GM18519 (cell line): Measurements from ENCODE around the gene ENDOG.
"Not testable (repeated sequence)": the region's sequence is repeated elsewhere in the genome, so short reads cannot be mapped to it uniquely, and the experiment has no call there.

Experiments used
- ATAC-seq: cut with Tn5 transposase; IDR thresholded peaks from one replicate; pipeline ENCODE4 v1.9.1; 2021; ENCODE audit warnings: mild to moderate bottlenecking, moderate library complexity; ENCODE audit not compliant: unreplicated experiment, low FRiP score

Gene ENDOG

GRCh38 chr9:128818099-128818838 lies at the start of gene ENDOG:
ENDOG (plus strand) TSS chr9:128818500; CDS start chr9:128818685, 185 bp downstream.
- ATAC-seq = peak; percentile 71

DNA sequence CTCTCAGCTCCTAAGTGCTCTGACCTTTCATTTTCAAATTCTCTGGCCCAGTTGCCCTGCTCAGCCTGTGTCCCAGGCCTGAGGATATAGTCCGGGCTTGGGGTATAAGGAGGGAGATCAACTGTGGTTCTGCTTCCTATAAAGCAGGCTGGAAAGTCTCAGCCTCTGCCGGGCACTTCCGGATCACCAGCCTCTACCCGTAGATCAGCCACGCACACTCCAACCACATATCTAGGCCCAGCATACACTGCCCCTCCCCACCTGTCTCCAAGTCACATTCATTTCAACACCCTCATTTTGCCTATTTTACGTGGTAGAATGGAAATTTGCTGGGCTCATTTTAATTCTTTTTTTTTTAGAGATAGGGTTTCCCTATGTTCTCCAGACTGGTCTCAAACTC lies 49.7 kb upstream of the ENDOG start:
- ATAC-seq = no peak

- ATAC-seq = no peak
These were observed 47.8 kb upstream of the ENDOG start for GRCh38 chr9:128770286-128771030.

GRCh38 chr9:128771094-128771721 lies 47.1 kb upstream of the ENDOG start:
- ATAC-seq = peak; percentile 13

- ATAC-seq = peak; percentile 62
These were observed 46.4 kb upstream of the ENDOG start, which contains the start of gene ZER1 for GRCh38 chr9:128771745-128772519. ZER1 (minus strand) TSS chr9:128771927; CDS start chr9:128755565, 16,362 bp downstream.

DNA sequence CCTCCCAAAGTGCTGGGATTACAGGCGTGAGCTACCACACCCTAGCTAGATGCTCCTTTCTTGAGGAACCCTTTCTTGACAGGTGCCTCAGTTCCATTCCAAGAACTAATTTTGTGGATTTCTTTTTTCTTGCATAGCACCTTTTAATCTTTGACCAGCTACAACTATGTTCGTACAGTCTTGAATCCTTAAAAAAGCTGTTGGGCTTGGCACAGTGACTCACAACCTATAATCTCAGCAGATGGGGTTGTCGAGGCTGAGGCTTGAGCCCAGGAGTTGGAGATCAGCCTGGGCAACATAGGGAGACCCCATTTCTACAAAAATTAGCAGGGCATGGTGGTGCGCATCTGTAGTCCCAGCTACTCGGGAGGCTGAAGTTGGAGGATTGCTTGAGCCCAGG lies 45.3 kb upstream of the ENDOG start:
- no peak for ATAC-seq

DNA sequence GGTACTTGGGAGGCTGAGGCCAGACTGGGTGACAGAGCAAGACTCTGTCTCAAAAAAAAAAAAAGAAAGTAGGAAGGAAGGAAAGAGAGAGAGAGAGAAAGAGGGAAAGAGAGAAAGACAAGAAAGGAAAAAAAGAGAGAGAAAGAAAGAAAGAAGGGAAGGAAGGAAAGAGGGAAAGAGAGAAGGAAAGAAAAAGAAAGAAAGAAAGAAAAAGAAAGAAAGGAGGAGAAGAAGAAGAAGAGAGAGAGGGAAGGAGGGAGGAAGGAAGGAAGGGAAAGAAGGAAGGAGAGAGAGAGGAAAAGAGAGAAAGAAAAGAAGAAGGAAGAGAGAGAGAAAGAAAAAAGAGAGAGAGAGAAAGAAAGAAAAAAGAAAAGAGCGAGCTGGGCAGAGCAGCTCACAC lies 43.5 kb upstream of the ENDOG start:
- ATAC-seq = no peak

DNA sequence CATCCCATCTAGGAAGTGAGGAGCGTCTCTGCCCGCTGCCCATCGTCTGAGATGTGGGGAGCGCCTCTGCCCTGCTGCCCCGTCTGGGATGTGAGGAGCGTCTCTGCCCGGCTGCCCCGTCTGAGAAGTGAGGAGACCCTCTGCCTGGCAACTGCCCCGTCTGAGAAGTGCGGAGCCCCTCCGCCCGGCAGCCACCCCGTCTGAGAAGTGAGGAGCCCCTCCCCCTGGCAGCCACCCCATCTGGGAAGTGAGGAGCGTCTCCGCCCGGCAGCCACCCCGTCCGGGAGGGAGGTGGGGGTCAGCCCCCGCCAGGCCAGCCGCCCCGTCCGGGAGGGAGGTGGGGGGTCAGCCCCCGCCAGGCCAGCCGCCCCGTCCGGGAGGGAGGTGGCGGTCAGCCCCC lies 38.2 kb upstream of the ENDOG start:
- ATAC-seq = not testable (repeated sequence)

DNA sequence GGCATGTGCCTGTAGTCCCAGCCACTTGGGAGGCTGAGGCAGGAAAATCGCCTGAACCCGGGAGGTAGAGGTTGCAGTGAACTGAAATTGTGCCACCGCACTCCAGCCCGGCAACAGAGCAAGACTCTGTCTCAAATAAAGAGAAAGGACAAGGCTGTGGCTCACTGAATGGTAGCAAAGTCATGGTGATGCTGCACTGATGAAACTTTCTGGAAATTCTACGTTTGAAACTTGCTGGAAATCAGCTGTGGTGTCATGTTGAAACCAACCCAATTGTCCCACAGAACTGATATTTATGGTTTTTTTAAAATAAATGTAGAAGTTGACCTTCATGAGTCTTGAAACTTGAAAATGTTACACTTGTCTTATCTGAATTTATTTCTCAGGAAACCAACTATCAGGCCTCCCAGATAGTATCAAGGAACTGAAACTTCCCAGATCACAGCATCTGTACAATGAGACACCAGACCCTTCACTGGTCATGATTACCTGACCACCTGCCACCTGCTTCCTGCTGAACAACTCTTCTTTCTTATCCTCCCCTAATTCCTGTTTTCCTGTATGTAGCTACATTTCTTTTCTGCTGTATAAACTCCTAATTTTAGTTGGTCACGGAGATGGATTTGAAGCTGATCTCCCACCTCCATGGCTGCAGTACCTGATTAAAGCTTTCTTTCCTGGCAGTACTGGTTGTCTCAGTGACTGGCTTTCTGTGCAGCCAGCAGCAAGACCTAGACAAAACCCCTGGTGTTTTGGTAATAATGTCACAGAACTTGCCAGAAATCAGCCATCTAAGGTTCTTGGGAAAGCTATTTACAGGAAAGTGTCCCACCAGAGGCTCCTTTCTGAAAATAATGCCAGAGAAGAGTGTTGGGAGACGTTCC lies 36.9 kb upstream of the ENDOG start:
- no peak for ATAC-seq

- no peak for ATAC-seq
These were observed 35.6 kb upstream of the ENDOG start for GRCh38 chr9:128782669-128783068.

DNA sequence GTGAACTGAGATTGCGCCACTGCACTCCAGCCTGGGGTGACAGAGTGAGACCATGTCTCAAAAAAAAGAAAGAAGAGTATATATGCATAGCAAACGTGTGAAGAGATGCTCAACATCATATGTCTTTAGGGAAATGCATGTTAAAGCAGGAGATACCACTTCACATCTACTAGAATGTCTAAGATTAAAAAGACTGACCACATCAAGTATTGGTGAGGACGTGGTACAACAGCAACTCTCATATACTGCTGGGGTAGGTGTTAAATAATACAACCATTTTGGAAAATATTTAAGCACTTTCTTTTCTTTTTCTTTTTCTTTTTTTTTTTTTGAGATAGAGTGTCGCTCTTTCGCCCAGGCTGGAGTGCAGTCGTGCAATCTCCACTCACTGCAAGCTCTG lies 32.9 kb upstream of the ENDOG start:
- no peak for ATAC-seq

DNA sequence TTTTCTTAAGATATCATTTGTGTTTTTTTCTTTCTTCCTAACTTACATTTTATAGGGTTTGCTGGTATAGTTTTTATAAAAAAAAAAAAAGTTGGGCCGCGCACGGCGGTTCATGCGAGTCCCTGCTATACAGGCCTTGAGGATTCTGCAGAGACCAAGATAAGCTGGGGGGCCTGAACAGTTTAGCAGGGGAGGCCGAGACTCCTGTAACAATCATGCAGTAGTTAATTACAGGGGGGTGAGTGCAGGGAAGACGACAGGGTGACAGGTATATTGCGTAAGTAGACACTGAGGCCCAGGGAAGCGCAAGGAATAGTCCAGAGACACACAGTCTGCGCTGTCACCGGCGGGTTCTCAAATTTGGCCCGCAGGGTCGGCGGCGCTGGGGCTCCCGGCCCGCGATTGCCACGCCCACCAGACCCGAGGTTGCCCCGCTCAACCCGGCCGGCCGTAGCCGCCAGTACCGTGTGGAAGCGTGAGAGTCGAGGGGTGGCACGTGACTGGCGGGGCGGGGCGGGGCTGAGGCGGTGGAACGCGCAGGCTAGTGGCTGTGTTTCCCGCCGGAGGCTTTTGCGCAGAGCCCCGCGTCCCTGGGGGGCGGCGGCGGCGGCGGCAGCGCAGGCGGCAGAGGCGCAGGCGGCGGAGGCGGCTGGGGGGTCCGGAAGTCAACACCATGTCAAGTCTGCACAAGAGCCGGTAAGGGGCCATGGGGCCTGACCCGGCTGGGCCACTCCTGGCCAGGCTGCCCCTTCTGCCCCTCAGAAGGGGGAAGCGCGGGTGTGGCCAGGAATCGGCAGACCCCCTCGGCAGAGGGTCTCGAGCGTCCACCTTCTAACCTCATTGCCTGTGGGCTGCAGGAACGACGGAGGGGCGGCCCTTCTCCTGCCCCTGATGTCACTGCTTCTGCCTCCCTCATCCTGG lies 31.4 kb upstream of the ENDOG start, which contains the start of gene TBC1D13:
TBC1D13 (plus strand) TSS at position 573 of the 921 bp plus-strand sequence; CDS start at position 674, 101 bp downstream.
- ATAC-seq = peak; percentile 59

DNA sequence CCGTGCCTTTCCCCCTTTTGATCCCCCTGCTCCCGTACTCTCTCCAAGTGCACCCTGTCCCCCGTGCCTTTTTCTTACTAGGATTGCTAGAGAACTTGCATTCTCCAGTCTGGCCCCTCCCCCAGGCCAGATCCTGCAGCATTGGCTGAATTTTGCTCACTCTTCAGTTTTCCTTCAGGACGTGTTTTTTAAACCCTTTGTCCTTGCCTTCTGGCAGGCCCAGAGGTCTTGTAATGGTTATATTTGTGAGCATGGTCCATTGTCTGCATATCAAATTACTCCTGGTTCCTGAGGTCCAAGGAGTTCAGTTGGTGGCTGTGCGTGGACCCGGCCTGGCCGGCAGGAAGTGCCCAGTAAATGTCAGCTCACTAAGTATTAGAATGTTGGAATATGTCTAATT lies 30.6 kb upstream of the ENDOG start:
- ATAC-seq = no peak

DNA sequence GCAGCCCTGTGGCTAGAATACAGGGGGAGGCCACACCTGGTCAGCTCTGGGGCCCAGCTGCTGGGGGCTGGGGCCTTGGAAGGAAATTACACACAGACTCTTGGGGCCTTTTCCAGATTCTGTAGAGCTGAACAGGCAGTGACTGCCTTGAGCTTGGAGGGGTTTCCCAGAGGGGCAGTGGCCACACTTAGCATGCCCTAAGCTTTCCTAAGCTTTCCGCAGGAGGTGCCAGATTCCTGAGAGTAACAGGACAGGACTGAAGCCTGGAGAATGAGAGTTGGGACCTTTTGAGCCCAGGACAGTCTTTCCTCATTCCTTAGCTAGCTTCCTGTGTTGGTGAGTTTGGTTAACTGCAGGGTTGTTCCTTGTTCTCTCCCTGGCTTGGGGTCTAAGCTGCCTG lies 29.9 kb upstream of the ENDOG start:
- ATAC-seq = no peak

GRCh38 chr9:128790536-128790935 lies 27.8 kb upstream of the ENDOG start:
- no peak for ATAC-seq

GRCh38 chr9:128792134-128792533 lies 26.2 kb upstream of the ENDOG start:
- no peak for ATAC-seq

DNA sequence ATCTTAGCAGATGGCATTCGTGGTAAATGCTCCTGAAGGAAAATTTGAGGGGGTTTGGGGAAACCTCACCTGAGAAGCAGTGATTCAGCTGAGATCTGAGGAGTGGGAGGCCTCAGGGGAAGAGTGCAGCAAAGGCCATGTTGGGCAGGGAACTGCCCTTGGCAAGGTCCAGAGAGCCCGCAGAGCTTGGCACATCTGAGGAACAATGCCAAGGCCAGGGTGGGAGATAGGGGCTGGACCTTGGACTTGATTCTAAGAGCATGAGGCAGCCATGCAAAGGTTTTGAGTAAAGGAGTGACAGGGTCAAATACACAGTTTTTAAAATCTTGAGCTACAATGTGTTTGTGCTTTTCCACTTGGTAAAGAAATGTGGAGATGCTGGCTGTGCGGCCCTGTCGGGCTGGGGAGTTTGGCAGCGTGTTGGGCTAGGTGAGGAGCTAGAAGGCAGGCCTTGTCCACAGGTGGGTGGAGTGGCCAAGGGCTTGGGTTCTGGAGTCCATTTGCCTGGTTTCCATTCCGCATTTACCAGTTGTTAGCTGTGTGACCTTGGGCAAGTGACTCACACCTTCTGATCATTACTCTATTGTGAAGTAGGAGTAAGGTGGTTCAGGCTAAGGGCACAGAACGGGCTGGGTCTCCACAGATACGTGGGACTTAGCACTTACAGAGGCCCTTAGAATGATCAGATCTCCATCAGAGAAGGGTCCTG lies 25.2 kb upstream of the ENDOG start:
- ATAC-seq = no peak

- ATAC-seq = not testable (repeated sequence)
These were observed 23.3 kb upstream of the ENDOG start for GRCh38 chr9:128794961-128795360.
